SK-N-SH (cell line): ENCODE data around the gene KCNE1.
"Not testable (repeated sequence)": the region's sequence is repeated elsewhere in the genome, so short reads cannot be mapped to it uniquely, and the experiment has no call there.

Experiments used
- CHD2 ChIP-seq: fragments of 150-350 bp; IDR thresholded peaks from 2 replicates; pipeline ENCODE4 v1.6.1; 2018; ENCODE audit warnings: low read length; ENCODE audit not compliant: partially characterized antibody
- EP300 ChIP-seq, 2 experiments: IDR thresholded peaks; 2 replicates each; pipeline versions ENCODE4 v1.4.0 to v1.6.1; 2012; ENCODE audit warnings: borderline replicate concordance in 1 of 2, low read depth in 1 of 2, low read length in 1 of 2
- EZH2phosphoT487 ChIP-seq: fragments of 200-600 bp; sonication (generic); IDR thresholded peaks from 2 replicates; pipeline ENCODE4 v1.6.1; 2017; ENCODE audit warnings: low read depth, mixed run types, mild to moderate bottlenecking, antibody characterized with exemption, moderate library complexity, borderline replicate concordance
- FOXM1 ChIP-seq: IDR thresholded peaks from 2 replicates; pipeline ENCODE4 v1.4.0; 2012; ENCODE audit warnings: low read depth, mild to moderate bottlenecking
- NFIC ChIP-seq: IDR thresholded peaks from 2 replicates; pipeline ENCODE4 v1.4.0; 2012; ENCODE audit warnings: borderline replicate concordance
- NRF1 ChIP-seq: IDR thresholded peaks from 2 replicates; pipeline ENCODE4 v1.6.1; 2012; ENCODE audit warnings: low read depth, mild to moderate bottlenecking, low read length
- PBX3 ChIP-seq: IDR thresholded peaks from 2 replicates; pipeline ENCODE4; 2012
- POLR2AphosphoS5 ChIP-seq: IDR thresholded peaks from 2 replicates; pipeline ENCODE4 v1.6.1; 2012; ENCODE audit warnings: low read depth, low read length
- RAD21 ChIP-seq: IDR thresholded peaks from 2 replicates; pipeline ENCODE4 v1.6.1; 2012; ENCODE audit warnings: mild to moderate bottlenecking, low read length
- RFX5 ChIP-seq: IDR thresholded peaks from 2 replicates; pipeline ENCODE4 v1.6.1; 2012; ENCODE audit warnings: mild to moderate bottlenecking, improper control_type of control experiment, low read length
- USF2 ChIP-seq: fragments of 150-350 bp; IDR thresholded peaks from 2 replicates; pipeline ENCODE4 v1.6.1; 2017; ENCODE audit warnings: antibody characterized with exemption, low read length, low read depth, borderline replicate concordance
- TF ChIP-seq, protein P1 (sequence below): IDR thresholded peaks from 2 replicates; pipeline ENCODE4 v1.4.0; 2012; ENCODE audit warnings: low read depth
- TF ChIP-seq, protein P2 (sequence below): fragments of 200-600 bp; sonication (generic); IDR thresholded peaks from 2 replicates; pipeline ENCODE4 v1.6.1; 2017; ENCODE audit warnings: antibody characterized with exemption, mild to moderate bottlenecking, moderate library complexity

- TF ChIP-seq, protein P1, sequence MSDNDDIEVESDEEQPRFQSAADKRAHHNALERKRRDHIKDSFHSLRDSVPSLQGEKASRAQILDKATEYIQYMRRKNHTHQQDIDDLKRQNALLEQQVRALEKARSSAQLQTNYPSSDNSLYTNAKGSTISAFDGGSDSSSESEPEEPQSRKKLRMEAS: not testable (repeated sequence)
- not testable (repeated sequence) for TF ChIP-seq NRF1; CHD2; EZH2phosphoT487; NFIC; POLR2AphosphoS5; PBX3; RAD21; FOXM1; RFX5; EP300 (IDR thresholded peaks at IDR 0.05; ENCODE audit: borderline replicate concordance in 1 of 2, low read depth in 1 of 2, low read length in 1 of 2); USF2
- TF ChIP-seq, protein P2, sequence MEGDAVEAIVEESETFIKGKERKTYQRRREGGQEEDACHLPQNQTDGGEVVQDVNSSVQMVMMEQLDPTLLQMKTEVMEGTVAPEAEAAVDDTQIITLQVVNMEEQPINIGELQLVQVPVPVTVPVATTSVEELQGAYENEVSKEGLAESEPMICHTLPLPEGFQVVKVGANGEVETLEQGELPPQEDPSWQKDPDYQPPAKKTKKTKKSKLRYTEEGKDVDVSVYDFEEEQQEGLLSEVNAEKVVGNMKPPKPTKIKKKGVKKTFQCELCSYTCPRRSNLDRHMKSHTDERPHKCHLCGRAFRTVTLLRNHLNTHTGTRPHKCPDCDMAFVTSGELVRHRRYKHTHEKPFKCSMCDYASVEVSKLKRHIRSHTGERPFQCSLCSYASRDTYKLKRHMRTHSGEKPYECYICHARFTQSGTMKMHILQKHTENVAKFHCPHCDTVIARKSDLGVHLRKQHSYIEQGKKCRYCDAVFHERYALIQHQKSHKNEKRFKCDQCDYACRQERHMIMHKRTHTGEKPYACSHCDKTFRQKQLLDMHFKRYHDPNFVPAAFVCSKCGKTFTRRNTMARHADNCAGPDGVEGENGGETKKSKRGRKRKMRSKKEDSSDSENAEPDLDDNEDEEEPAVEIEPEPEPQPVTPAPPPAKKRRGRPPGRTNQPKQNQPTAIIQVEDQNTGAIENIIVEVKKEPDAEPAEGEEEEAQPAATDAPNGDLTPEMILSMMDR: not testable (repeated sequence)
Observed at GRCh38 chr21:34407294-34407693, 104.7 kb downstream of the KCNE1 start.
